HAP-1 (cell line): ENCODE data around the gene IFNA1.
"Not testable (repeated sequence)": the region's sequence is repeated elsewhere in the genome, so short reads cannot be mapped to it uniquely, and the experiment has no call there.

Source experiments
- DNase-seq, 2 experiments: peaks; one replicate each; pipeline ENCODE4 v3.0.0-alpha.2; 2016 to 2020; ENCODE audit warnings: low spot score in 2 of 2
- H3K27me3 ChIP-seq: fragments of 250-450 bp; sonication (Bioruptor Pico); 2 replicates; pipeline ENCODE4 v1.5.1; 2020; ENCODE audit warnings: low read depth, mild to moderate bottlenecking, moderate library complexity
- H3K36me3 ChIP-seq: fragments of 250-450 bp; sonication (Bioruptor Pico); replicated peaks from 2 replicates; pipeline ENCODE4 v1.5.1; 2020; ENCODE audit warnings: mild to moderate bottlenecking
- H3K4me1 ChIP-seq: fragments of 250-450 bp; sonication (Bioruptor Pico); 2 replicates; pipeline ENCODE4 v1.5.1; 2020; ENCODE audit warnings: mild to moderate bottlenecking
- H3K4me3 ChIP-seq: fragments of 250-450 bp; sonication (Bioruptor Pico); 2 replicates; pipeline ENCODE4 v1.5.1; 2020; ENCODE audit warnings: mild to moderate bottlenecking, moderate library complexity
- H3K9me3 ChIP-seq: fragments of 250-450 bp; sonication (Bioruptor Pico); 2 replicates; pipeline ENCODE4 v1.5.1; 2020; ENCODE audit warnings: mild to moderate bottlenecking, moderate library complexity
- in situ Hi-C: fragments of 300-500 bp; cut with MboI; formaldehyde crosslinking; loops from 3 replicates; pipeline ENCODE4 v1.14.3; 2020; ENCODE audit warnings: low sequenced_read_pairs, inconsistent platforms, mixed read lengths

Gene IFNA1

GRCh38 chr9:21415493-21416267 is 24.6 kb upstream of the IFNA1 start:
- H3K4me1 ChIP-seq = no peaks in the 10 kb centered on the region
- H3K27me3 ChIP-seq = no peaks in the 10 kb centered on the region; the same call in 1 of the 2 replicates
- H3K36me3 ChIP-seq = no peaks in the 10 kb centered on the region
- no peak for DNase-seq
- in situ Hi-C loops = no loop called here
- no peak overlapping the region for H3K4me3 ChIP-seq
- H3K9me3 ChIP-seq = no peaks in the 10 kb centered on the region

GRCh38 chr9:21428235-21428634 is 12.0 kb upstream of the IFNA1 start:
- H3K36me3 ChIP-seq = no peaks in the 10 kb centered on the region
- no peak for DNase-seq
- no peaks in the 10 kb centered on the region for H3K4me1 ChIP-seq
- no peaks in the 10 kb centered on the region; the same call in 1 of the 2 replicates for H3K27me3 ChIP-seq
- H3K9me3 ChIP-seq = no peaks in the 10 kb centered on the region
- H3K4me3 ChIP-seq = no peak overlapping the region
- in situ Hi-C loops = no loop called here

GRCh38 chr9:21429191-21429590 is 11.0 kb upstream of the IFNA1 start:
- Histone ChIP-seq H3K27me3 (no peaks in the 10 kb centered on the region; the same call in 1 of the 2 replicates), H3K4me3 (no peak overlapping the region), H3K4me1 (no peaks in the 10 kb centered on the region), H3K9me3 (no peaks in the 10 kb centered on the region), H3K36me3 (no peaks in the 10 kb centered on the region)
- in situ Hi-C loops = no loop called here
- DNase-seq = no peak

GRCh38 chr9:21432672-21433425 is 7.4 kb upstream of the IFNA1 start:
- DNase-seq = no peak
- peaks cover 5% of the 10 kb centered on the region; the same call in 1 of the 2 replicates for H3K27me3 ChIP-seq
- no peak overlapping the region for H3K4me3 ChIP-seq

GRCh38 chr9:21434202-21435014 is 5.8 kb upstream of the IFNA1 start:
- no peaks in the 10 kb centered on the region for H3K4me1 ChIP-seq
- H3K27me3 ChIP-seq = peaks cover 5% of the 10 kb centered on the region; the same call in 1 of the 2 replicates
- peak; percentile 69 to 78 for DNase-seq
- H3K4me3 ChIP-seq = no peak overlapping the region
- in situ Hi-C loops = no loop called here
- no peaks in the 10 kb centered on the region for H3K9me3 ChIP-seq
- H3K36me3 ChIP-seq = no peaks in the 10 kb centered on the region

More at GRCh38 chr9:21432672-21433425, 7.4 kb upstream of the IFNA1 start:
- H3K36me3 ChIP-seq = no peaks in the 10 kb centered on the region
- in situ Hi-C loops = no loop called here
- no peaks in the 10 kb centered on the region for H3K4me1 ChIP-seq
- H3K9me3 ChIP-seq = no peaks in the 10 kb centered on the region

- H3K9me3 ChIP-seq, H3K36me3 ChIP-seq, in situ Hi-C loops, H3K4me1 ChIP-seq, DNase-seq, H3K4me3 ChIP-seq, H3K27me3 ChIP-seq: not testable (repeated sequence)
Observed at GRCh38 chr9:21435015-21435383, 5.2 kb upstream of the IFNA1 start.

- in situ Hi-C loops = no loop called here
Observed at GRCh38 chr9:21443849-21444625, 3.8 kb downstream of the IFNA1 start.

GRCh38 chr9:21449312-21449711 is 9.1 kb downstream of the IFNA1 start:
- DNase-seq, H3K27me3 ChIP-seq, H3K36me3 ChIP-seq, in situ Hi-C loops, H3K9me3 ChIP-seq, H3K4me1 ChIP-seq, H3K4me3 ChIP-seq: not testable (repeated sequence)

More at GRCh38 chr9:21443849-21444625, 3.8 kb downstream of the IFNA1 start:
- Histone ChIP-seq H3K9me3 (no peaks in the 10 kb centered on the region), H3K4me1 (no peaks in the 10 kb centered on the region), H3K4me3 (no peak overlapping the region), H3K36me3 (no peaks in the 10 kb centered on the region), H3K27me3 (no peaks in the 10 kb centered on the region)
- DNase-seq = no peak

GRCh38 chr9:21450733-21451394 is 10.6 kb downstream of the IFNA1 start:
- no peaks in the 10 kb centered on the region for H3K4me1 ChIP-seq
- in situ Hi-C loops = loop anchor here (25.0 kb wide), 1 partner anchor 336 kb away; no protein-coding TSS in a partner anchor
- no peak for DNase-seq

GRCh38 chr9:21452681-21453080 is 12.4 kb downstream of the IFNA1 start:
- Histone ChIP-seq H3K9me3 (no peaks in the 10 kb centered on the region), H3K36me3 (no peaks in the 10 kb centered on the region), H3K4me3 (no peak overlapping the region), H3K4me1 (no peaks in the 10 kb centered on the region), H3K27me3 (no peaks in the 10 kb centered on the region)
- in situ Hi-C loops = loop anchor here (25.0 kb wide), 1 partner anchor 335 kb away; no protein-coding TSS in a partner anchor
- no peak for DNase-seq

More at GRCh38 chr9:21450733-21451394, 10.6 kb downstream of the IFNA1 start:
- Histone ChIP-seq H3K36me3 (no peaks in the 10 kb centered on the region), H3K27me3 (no peaks in the 10 kb centered on the region), H3K9me3 (no peaks in the 10 kb centered on the region), H3K4me3 (no peak overlapping the region)

- no peak for DNase-seq
- Histone ChIP-seq H3K4me3 (no peak overlapping the region), H3K36me3 (no peaks in the 10 kb centered on the region), H3K4me1 (no peaks in the 10 kb centered on the region), H3K9me3 (no peaks in the 10 kb centered on the region), H3K27me3 (no peaks in the 10 kb centered on the region)
- in situ Hi-C loops = loop anchor here (25.0 kb wide), 1 partner anchor 333 kb away; no protein-coding TSS in a partner anchor
Observed at GRCh38 chr9:21454149-21454548, 13.9 kb downstream of the IFNA1 start.

GRCh38 chr9:21455320-21455719 is 15.1 kb downstream of the IFNA1 start:
- DNase-seq = peak in 1 of 2 experiments; percentile 4
- H3K36me3 ChIP-seq = no peaks in the 10 kb centered on the region
- no peaks in the 10 kb centered on the region for H3K4me1 ChIP-seq
- in situ Hi-C loops = loop anchor here (25.0 kb wide), 1 partner anchor 332 kb away; no protein-coding TSS in a partner anchor
- no peaks in the 10 kb centered on the region for H3K27me3 ChIP-seq
- no peaks in the 10 kb centered on the region for H3K9me3 ChIP-seq
- no peak overlapping the region for H3K4me3 ChIP-seq
